Endometrial microvascular endothelial cells (primary cell): Measurements from ENCODE around the gene FAM222A. TPM values are rescaled to one million over a fixed set of nuclear protein-coding genes. Genes with fewer than 3 reads are reported as not detected.

Source experiments
- in situ Hi-C: cut with HindIII; loops from 2 replicates; pipeline ENCODE4 v1.10.0; 2017; ENCODE audit warnings: low sequenced_read_pairs, low pct_unique_long_range_greater_than_20kb; ENCODE audit errors: inconsistent ontology term
- total RNA-seq: library from RNA; depleted of rRNA; stranded (reverse); fragments of >200 nt; gene quantifications from one replicate; pipeline ENCODE4 v1.2.3, GENCODE V29; 2015; ENCODE audit errors: inconsistent ontology term

The FAM222A gene
- total RNA-seq, 1 donor from 2014 or later: 1.0 TPM

DNA sequence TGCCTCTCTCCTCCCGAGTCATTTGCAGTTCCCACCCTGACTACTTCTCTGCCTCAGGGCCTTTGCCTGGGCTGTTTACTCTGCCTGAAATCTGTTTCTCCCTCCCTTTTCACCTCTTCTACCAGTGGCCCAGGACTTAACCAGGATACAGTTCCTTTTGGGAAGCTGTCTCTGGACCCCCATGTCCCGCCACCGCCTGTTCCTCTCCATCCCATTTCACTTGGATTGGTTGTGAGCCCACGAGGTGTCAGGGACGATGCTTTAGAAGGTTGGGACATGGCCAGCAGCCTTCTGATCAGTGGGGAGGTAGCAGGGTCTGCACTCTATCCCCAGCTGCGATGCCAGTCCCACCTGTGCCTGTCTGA is 51.8 kb downstream of the FAM222A start:
- in situ Hi-C loops: no loop called here

GRCh38 chr12:109766251-109766778 is 52.7 kb downstream of the FAM222A start:
- in situ Hi-C loops: no loop called here

DNA sequence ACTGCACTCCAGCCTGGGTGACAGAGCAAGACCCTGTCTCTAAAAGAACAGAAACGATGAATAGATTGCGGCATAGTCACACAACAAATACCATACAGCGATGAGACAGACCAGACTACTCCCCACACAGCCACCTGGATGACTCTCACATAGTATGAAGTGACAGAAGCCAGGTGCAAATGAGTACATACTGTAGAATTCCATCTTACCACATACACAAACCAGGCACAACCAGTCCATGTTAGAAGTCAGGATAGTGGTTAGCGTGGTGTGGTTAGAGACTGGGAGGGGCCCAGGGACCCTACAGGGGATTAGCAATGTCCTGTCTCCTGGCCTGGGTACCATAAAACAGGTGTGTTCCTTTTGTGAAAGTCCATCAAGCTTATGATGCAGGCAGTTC is 53.8 kb downstream of the FAM222A start:
- in situ Hi-C loops: no loop called here

DNA sequence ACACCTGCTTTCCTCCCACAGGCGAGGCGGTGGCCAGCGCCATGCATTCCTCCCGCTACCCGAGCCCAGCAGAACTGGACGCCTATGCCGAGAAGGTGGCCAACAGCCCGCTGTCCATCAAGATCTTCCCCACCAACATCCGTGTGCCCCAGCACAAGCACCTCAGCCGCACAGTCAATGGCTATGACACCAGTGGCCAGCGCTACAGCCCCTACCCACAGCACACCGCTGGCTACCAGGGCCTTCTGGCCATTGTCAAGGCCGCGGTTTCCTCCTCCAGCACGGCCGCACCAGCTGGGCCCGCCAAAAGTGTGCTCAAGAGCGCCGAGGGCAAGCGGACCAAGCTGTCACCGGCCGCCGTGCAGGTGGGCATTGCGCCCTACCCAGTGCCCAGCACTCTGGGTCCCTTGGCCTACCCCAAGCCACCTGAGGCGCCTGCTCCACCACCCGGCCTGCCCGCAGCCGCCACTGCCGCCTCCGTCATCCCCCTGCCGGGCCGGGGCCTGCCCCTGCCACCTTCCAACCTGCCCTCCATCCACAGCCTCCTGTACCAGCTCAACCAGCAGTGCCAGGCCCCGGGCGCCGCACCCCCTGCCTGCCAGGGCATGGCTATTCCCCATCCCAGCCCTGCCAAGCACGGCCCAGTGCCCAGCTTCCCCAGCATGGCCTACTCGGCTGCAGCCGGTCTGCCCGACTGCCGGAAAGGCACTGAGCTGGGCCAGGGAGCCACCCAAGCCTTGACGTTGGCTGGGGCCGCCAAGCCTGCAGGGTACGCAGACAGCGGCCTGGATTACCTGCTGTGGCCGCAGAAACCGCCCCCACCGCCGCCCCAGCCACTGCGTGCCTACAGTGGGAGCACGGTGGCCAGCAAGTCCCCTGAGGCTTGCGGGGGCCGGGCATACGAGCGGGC is 54.6 kb downstream of the FAM222A start:
- in situ Hi-C loops: no loop called here

DNA sequence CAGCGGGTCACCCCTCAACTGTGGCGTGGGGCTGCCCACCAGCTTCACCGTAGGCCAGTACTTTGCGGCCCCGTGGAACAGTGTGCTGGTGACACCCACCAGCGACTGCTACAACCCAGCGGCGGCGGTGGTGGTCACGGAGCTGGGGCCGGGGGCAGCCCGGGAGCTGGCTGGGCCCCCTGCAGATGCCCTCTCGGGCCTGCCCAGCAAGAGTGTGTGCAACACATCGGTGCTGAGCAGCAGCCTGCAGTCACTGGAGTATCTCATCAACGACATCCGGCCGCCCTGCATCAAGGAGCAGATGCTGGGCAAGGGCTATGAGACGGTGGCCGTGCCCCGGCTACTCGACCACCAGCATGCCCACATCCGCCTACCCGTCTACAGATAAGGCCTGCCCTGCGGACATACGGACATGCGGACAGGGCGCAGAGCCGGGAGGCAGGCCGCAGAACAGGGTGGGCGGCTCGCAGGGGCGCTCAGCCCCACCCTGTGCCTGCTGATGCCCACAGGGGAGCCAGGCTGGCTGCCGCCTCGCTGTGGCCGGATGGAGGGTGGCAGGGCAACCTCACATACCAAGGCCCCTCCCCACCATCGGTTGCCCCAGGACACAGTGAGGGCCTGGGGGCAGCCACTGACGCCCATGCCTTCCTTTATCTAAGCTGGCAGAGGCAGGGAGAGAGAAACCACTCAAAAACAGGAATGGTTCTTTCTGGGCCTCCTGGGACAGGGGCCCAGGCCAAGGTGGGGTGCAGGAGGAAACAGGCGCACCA is 55.5 kb downstream of the FAM222A start:
- in situ Hi-C loops: no loop called here

DNA sequence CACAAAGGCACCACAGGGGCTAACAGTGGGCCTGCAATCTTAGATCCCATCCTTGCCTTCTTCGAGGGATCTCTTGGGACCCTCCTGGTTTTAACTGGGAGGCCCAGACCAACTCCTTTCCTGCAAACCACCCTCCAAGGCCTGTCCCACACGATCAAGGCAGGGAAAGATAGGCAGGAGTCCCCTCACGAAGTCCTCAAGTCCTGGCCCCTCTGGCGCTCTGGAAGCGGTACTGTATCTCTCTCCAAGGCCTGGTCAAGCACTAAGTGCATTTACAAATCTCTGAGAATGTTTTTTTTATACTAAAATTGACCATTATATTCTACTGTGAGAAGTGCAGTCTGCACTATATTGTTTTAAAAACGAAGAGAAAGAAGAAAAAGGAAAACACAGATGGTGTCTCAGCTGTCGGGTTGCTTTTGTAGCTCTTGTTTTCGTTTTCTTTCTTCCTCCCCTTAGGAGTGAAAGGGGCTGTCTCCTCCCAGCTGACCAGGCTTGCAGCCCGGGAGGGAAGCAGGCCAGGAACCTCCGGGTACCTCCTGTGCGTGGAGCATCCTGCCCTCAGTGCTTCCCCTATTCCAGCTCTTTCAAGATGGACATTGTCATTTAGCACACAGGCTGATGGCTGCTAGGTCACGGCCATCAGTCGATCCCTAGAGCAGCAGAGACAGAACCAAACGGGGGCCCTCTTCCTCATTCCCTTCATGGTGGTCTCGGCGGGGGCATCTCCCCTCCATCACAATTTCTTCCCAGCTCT is 56.7 kb downstream of the FAM222A start:
- in situ Hi-C loops: no loop called here

- in situ Hi-C loops: no loop called here
These were observed 57.4 kb downstream of the FAM222A start for GRCh38 chr12:109770861-109771670.

DNA sequence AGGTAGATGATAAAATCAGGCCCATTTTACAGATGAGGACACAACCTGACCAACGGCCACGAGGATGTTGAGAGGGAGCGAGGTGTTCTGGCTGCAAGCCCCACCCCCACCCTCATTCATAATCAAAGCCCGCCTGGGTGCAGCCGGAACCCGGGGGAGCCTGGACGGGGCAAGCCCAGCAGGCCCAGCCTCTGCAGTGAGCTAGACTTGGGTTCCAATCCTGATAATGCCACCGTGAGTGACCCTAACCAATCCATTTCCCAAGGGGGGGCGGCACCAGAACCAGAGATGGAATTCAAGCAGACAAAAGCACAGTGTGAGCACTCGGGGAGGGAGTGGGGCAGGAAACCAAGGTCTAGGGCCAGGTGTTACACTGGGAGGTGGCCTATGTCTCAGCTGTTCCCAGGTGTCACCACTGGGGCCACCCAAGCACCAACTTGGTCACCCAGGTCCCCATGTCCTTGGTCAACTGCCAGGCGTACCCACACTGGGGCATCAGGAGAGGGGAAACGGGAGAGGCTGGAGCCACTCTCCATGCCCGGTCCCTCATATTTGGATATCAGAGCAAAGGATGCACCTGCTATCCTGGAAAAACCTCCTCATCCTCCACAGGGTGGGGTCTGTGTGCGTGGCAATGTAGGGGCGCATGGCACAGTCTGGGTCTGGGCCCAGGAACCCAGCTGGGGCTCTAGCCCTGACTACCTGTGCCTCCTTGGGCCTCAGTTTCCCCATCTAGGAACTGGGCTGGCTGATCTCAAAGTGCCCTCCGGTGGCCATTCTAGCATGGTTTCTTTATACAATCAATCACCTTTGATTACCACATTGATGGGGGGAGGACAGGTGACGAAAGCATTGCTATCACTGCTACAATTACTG is 58.4 kb downstream of the FAM222A start:
- in situ Hi-C loops: no loop called here

DNA sequence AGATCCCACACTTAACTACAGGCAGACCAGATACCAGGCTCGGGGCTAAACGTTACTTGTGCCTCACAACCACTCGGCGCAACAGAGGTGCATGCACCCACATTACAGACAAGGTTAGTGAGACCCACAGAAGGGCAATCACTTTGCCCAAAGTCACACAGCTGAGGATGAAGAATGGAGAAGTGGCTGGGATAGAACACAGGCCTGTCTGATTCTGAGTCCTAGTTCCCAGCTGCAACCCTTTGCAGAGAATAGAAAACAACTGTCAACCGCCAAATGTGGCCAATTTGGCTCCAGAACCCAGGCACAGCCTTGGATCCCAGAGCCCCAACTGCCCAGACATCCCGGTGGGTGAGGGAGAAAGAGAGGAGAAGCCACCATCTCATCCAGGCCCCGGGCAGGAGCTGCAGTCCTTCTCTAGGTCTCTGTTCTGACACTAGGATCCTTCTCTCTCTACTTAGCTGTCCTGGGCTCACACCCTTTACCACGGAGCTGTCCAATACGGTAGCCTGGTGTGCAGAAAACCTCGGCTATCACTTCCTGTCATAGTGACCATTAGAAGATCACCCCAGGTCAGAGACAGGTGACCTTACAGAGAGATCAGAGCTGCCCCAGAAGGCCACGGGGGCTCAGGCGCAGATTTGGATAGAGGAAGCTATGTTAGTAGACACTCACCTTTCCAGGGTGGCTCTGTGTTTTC is 59.1 kb downstream of the FAM222A start:
- in situ Hi-C loops: no loop called here

- in situ Hi-C loops: no loop called here
These were observed 59.9 kb downstream of the FAM222A start for GRCh38 chr12:109773384-109774011.

DNA sequence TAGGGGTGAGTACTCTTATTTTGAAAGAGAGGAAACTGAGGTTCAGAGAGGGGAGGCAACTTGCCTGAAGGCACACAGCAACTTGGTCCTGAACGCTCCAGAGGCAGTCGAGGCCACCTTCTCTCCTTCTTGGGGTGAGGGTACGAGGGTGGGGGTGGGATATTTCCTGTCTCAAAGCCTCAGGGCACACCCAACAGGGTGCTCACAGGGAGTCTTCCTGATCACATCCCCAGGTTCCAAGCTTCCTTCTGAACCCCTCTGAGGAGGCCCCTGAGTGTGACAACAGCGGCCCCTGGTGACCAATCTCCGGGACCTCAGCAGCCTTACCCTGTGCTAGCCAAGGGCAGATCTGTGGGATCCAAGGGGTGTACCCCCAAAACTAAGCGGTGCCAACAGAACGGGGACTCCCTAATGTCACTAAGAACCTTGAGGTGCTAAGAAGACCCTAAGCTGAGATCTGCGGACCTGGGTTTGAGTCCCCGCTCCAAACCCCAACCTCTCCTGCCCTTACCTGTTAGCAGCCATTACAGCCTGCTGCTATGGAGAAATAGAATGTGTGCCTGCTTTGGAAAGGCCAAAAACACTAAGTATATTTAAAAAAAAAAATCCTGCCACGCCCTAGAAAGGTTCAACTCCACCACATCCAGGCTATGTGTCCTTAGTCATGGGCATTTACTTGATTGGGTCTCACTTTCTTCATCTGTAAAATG is 61.7 kb downstream of the FAM222A start:
- in situ Hi-C loops: loop anchor here (25.0 kb wide), 1 partner anchor 238 kb away; no protein-coding TSS in a partner anchor

DNA sequence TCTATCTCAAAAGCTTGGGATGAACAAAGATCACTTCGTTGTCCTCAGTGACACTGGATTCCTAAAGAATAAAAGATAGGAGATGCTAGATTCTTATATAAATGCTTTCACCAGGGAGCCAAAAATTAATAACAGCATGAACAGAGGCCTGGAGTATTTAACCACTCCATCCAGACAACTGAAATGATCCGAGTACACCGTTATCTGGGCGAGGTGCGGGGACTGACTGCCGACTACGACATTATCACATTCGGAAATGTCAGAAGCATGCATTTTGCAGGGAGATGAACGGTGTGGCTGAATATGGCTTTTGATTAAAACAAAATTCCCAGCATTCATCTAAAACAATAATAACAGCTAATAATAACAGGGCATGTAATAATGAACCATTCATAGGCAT is 63.0 kb downstream of the FAM222A start:
- in situ Hi-C loops: loop anchor here (25.0 kb wide), 1 partner anchor 239 kb away; no protein-coding TSS in a partner anchor

- in situ Hi-C loops: loop anchor here (25.0 kb wide), 1 partner anchor 240 kb away; no protein-coding TSS in a partner anchor
These were observed 63.9 kb downstream of the FAM222A start for GRCh38 chr12:109777544-109777943.

DNA sequence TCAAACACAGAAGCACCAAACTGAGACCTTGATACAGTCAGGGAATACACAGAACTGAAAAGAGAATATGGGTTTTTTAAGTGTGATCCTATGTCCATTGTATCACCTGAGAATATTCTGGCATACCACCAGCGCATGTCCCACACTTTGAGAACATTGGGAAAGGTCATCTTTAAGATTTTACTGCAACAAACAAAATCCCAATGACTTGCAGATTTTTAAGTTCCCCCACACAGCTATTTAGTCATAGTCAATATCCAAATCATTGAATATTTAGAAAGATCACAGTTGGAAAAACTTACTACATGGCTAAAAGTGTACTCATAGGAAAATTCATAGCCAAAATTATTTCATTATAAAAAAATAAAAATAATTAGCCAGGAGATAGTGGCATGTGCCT is 65.1 kb downstream of the FAM222A start:
- in situ Hi-C loops: loop anchor here (25.0 kb wide), 1 partner anchor 241 kb away; no protein-coding TSS in a partner anchor

- in situ Hi-C loops: loop anchor here (25.0 kb wide), 1 partner anchor 242 kb away; no protein-coding TSS in a partner anchor
These were observed 65.8 kb downstream of the FAM222A start for GRCh38 chr12:109779382-109779781.
